GM06990 (cell line): ENCODE measurements around the gene ETFB.

Source experiments
- DNase-seq: peaks from one replicate; pipeline ENCODE4 v3.0.0-alpha.2; 2011; ENCODE audit not compliant: insufficient read length; ENCODE audit errors: extremely low read depth
- H3K27me3 ChIP-seq: replicated peaks from 2 replicates; pipeline ENCODE4 v1.6.0; 2011; ENCODE audit warnings: low read length; ENCODE audit not compliant: control insufficient read depth, insufficient read depth
- H3K36me3 ChIP-seq: 2 replicates; pipeline ENCODE4 v1.5.1; 2011; ENCODE audit warnings: low read length; ENCODE audit not compliant: control insufficient read depth, insufficient read depth
- H3K4me3 ChIP-seq: replicated peaks from 2 replicates; pipeline ENCODE4 v1.5.1; 2011; ENCODE audit warnings: low read depth, mild to moderate bottlenecking, control low read depth, low read length
- TF ChIP-seq, protein P1 (sequence below): IDR thresholded peaks from 2 replicates; pipeline ENCODE4 v1.5.1; 2011; ENCODE audit warnings: low read length, control low read depth, mild to moderate bottlenecking, inconsistent platforms; ENCODE audit not compliant: insufficient read depth, poor library complexity, severe bottlenecking

Gene ETFB

DNA sequence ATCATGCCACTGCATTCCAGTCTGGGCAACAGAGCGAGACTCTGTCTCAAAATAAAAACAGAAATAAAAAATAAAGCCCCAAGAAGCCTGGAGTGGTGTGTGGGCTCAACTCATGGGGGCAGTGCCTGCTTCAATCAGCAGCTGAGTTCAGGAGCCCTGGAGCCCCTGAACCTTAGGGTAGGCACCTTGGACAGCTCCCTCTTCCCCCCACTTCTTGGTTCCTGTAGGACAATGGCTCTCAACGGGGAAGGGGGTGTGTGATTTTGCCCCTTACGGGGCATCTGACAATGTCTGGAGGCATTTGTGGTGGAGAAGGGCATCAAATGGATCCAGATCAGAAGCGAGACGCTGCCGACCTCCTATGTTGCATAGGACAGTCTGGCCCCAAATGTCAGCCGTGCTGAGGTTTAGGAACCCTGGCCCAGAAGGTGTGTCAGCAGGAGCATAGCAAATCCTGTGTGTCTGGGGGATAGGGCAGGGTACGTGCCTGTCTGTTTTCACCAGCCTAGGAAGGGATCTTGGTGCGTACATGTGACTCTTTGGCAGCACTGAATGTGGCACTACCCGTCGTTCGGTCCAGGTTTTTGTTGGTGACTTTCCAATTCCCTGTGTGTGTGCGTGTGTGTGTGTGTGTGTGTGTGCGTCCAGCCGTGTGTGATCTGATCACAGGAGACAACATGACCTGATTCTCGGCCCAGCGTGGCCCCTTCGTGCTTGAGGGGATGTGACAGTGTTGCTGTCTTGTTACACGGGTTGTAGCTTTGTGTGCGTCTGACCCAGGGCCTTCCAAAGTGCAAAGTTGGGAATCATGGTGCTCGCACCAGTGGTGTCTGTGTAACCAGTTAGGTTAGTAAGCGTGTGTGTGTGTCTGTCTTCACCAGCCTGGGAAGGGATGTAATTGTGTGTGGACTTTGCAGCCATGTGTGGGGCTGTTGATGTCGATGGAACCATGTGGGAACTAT lies 47.2 kb downstream of the ETFB start:
- TF ChIP-seq, protein P1, sequence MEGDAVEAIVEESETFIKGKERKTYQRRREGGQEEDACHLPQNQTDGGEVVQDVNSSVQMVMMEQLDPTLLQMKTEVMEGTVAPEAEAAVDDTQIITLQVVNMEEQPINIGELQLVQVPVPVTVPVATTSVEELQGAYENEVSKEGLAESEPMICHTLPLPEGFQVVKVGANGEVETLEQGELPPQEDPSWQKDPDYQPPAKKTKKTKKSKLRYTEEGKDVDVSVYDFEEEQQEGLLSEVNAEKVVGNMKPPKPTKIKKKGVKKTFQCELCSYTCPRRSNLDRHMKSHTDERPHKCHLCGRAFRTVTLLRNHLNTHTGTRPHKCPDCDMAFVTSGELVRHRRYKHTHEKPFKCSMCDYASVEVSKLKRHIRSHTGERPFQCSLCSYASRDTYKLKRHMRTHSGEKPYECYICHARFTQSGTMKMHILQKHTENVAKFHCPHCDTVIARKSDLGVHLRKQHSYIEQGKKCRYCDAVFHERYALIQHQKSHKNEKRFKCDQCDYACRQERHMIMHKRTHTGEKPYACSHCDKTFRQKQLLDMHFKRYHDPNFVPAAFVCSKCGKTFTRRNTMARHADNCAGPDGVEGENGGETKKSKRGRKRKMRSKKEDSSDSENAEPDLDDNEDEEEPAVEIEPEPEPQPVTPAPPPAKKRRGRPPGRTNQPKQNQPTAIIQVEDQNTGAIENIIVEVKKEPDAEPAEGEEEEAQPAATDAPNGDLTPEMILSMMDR = no peak
- no peak for DNase-seq
- H3K27me3 ChIP-seq = no peaks in the 10 kb centered on the region; the same call in 1 of the 2 replicates
- H3K36me3 ChIP-seq = no peaks in the 10 kb centered on the region
- H3K4me3 ChIP-seq = no peak overlapping the region

GRCh38 chr19:51317968-51318367 lies 48.2 kb downstream of the ETFB start:
- DNase-seq = no peak
- Histone ChIP-seq H3K36me3 (no peaks in the 10 kb centered on the region), H3K4me3 (no peak overlapping the region), H3K27me3 (no peaks in the 10 kb centered on the region; the same call in 1 of the 2 replicates)
- TF ChIP-seq, protein P1 = no peak

DNA sequence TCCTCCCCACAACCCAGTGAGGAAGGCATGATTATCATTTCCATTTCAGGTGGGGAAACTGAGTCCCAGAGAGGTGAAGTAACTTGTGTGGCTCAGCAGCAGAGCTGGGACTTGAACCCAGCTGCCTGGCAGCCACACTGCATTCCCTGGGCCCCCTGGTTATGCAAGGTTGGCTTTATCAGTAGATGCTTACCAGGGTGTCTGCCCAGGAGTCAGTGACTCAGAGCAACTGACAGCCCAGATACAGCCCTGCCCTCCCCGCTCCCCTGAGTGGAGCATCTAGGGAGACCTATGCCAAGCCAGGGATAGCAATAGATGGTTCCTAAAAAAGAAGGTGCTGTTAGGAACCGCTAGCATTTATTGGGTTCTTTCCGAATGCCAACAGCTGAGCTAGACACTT lies 48.8 kb downstream of the ETFB start:
- no peaks in the 10 kb centered on the region for H3K36me3 ChIP-seq
- no peaks in the 10 kb centered on the region; the same call in 1 of the 2 replicates for H3K27me3 ChIP-seq
- H3K4me3 ChIP-seq = no peak overlapping the region
- TF ChIP-seq, protein P1 = no peak
- no peak for DNase-seq

DNA sequence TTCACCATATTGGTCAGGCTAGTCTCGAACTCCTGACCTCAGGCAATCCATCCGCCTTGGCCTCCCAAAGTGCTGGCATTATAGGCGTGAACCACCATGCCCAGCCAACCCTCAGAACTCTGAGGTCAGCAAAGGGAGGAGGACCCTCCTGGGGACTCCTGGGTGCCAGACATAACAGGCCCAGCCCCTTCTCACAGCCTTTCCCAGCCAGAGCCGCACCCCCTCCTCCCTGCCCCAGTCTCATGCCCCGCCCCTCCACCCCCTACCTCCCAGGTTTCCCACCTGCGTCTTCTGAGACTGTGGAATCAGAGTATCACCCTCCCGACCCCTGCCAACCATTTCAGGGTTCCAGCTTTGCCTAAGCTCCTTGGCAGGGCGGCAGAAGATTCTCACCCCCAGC lies 49.5 kb downstream of the ETFB start:
- no peaks in the 10 kb centered on the region; the same call in 1 of the 2 replicates for H3K27me3 ChIP-seq
- DNase-seq = no peak
- TF ChIP-seq, protein P1 = no peak
- no peak overlapping the region for H3K4me3 ChIP-seq
- H3K36me3 ChIP-seq = no peaks in the 10 kb centered on the region

DNA sequence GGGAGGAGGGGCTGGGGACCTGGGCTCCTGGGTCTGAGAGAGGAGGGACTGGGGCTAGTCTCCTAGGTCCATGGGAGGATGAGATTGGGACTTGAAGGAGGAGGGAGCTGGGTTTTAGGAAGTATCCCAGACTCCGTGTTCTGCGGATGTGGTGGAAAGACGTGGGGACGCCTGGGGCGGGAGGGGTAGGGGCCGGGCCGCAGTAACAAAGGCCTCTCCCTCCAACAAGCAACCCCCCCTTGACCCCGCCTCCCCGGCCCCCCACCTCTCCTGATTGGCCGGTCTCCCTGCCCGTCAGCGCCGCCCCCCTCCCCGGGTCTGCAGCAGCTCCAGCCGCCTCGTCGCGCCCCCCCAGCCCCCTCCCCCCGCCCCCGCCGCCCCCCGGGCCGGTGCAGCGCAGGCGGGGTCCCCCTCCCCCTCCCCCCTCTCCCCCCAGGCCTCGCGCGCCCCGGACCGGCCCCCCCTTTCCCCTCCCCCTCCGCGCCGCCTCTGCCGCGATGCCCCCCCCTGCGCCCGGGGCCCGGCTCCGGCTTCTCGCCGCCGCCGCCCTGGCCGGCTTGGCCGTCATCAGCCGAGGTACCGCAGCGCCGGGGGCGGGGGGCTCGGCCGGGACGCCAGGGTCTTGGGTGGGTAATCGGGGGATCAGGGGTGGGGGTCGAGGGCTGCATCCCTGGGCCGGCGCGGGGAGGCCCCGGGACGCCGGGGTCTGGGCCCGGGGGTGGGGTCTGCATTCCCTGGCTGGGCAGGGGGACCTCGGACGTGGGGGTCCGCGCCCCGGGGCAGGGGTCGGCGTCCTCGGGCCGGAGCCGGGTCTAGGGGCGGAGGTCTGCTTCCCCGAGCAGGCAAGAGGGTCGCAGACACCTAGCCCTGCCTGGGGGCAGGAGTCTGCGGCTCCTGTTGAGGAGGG lies 54.6 kb downstream of the ETFB start, which contains the start of gene IGLON5:
TSS of gene IGLON5 (plus strand) at position 294 of the 907 bp plus-strand sequence. CDS start at position 498, 204 bp downstream.
- Histone ChIP-seq H3K4me3 (no peak within 1 kb of the TSS), H3K27me3 (no peaks in the 10 kb centered on the region), H3K36me3 (no peaks in the 10 kb centered on the region)
- TF ChIP-seq, protein P1 = no peak
- no peak for DNase-seq
